IMR-90 (cell line): ENCODE results near the gene PTX4. TPM values are rescaled to one million over a fixed set of nuclear protein-coding genes. Genes with fewer than 3 reads are reported as not detected.
A peak's percentile ranks its signal among the peaks of the same experiment; 100 is the strongest.

ENCODE experiments used
- ATAC-seq: fragments of 200-7000 bp; cut with Tn5 transposase; 2 replicates; pipeline ENCODE4 v1.9.1; 2020; ENCODE audit warnings: low read depth, mild to moderate bottlenecking, moderate library complexity
- BruUV-seq: library from RNA; stranded (reverse); fragments of 400-500 nt; replicated peaks from 2 replicates; lab custom pipeline; 2021; lab: Mats Ljungman, UMichigan
- CTCF ChIA-PET: fragments of 300-600 bp; formaldehyde crosslinking; extraction: SDS; loops from one replicate; lab custom pipeline; 2021; ENCODE audit warnings: antibody characterized with exemption; lab: Yijun Ruan, JAX
- POLR2A ChIA-PET: fragments of 300-600 bp; sonication (Branson Sonifier 250); formaldehyde crosslinking; loops from one replicate; lab custom pipeline; 2022; ENCODE audit warnings: antibody characterized with exemption; ENCODE audit not compliant: unreplicated experiment; lab: Charles Lee
- DNase-seq: peaks from one replicate; pipeline ENCODE4 v3.0.0; 2013
- H2AFZ ChIP-seq: replicated peaks from 2 replicates; pipeline ENCODE3; 2013; ENCODE audit warnings: low read length, mild to moderate bottlenecking; ENCODE audit not compliant: poor library complexity
- H2AK5ac ChIP-seq: 2 replicates; pipeline ENCODE4 v1.6.1; 2013; ENCODE audit warnings: low read depth, low read length, inconsistent platforms
- H2AK9ac ChIP-seq: replicated peaks from 2 replicates; pipeline ENCODE3; 2013; ENCODE audit warnings: mild to moderate bottlenecking, low read depth, low read length, moderate library complexity; ENCODE audit not compliant: poor library complexity
- H2BK120ac ChIP-seq: 2 replicates; pipeline ENCODE4 v1.6.1; 2013; ENCODE audit warnings: low read depth, low read length, inconsistent platforms
- H2BK15ac ChIP-seq: 3 replicates; pipeline ENCODE4 v1.6.1; 2013; ENCODE audit warnings: low read depth, low read length, inconsistent platforms
- H2BK20ac ChIP-seq: 2 replicates; pipeline ENCODE4 v1.6.1; 2013; ENCODE audit warnings: low read depth, mild to moderate bottlenecking, inconsistent platforms, low read length, moderate library complexity
- H2BK5ac ChIP-seq: 2 replicates; pipeline ENCODE4 v1.6.1; 2013; ENCODE audit warnings: mild to moderate bottlenecking, low read depth, low read length, inconsistent platforms; ENCODE audit not compliant: poor library complexity, severe bottlenecking
- H3K14ac ChIP-seq: replicated peaks from 2 replicates; pipeline ENCODE4 v1.6.1; 2013; ENCODE audit warnings: low read depth, low read length, inconsistent platforms
- H3K18ac ChIP-seq: 2 replicates; pipeline ENCODE4 v1.6.1; 2013; ENCODE audit warnings: low read depth, low read length, control low read depth
- H3K23ac ChIP-seq: 2 replicates; pipeline ENCODE4 v1.6.1; 2013; ENCODE audit warnings: low read depth, low read length, inconsistent platforms
- H3K27ac ChIP-seq: 2 replicates; pipeline ENCODE4 v1.5.1; 2013; ENCODE audit warnings: mild to moderate bottlenecking, control low read depth, low read length; ENCODE audit not compliant: insufficient read depth
- H3K27me3 ChIP-seq: 2 replicates; pipeline ENCODE4 v1.6.1; 2013; ENCODE audit warnings: low read length; ENCODE audit not compliant: control insufficient read depth, insufficient read depth
- H3K36me3 ChIP-seq: 2 replicates; pipeline ENCODE4 v1.6.1; 2013; ENCODE audit warnings: low read length, mixed read lengths; ENCODE audit not compliant: control insufficient read depth, insufficient read depth
- H3K4ac ChIP-seq: 2 replicates; pipeline ENCODE4 v1.6.1; 2013; ENCODE audit warnings: low read depth, low read length, inconsistent platforms
- H3K4me1 ChIP-seq: 2 replicates; pipeline ENCODE4 v1.6.1; 2013; ENCODE audit warnings: low read length, mixed read lengths; ENCODE audit not compliant: control insufficient read depth, insufficient read depth
- H3K4me2 ChIP-seq: 2 replicates; pipeline ENCODE4 v1.6.1; 2013; ENCODE audit warnings: low read depth, mild to moderate bottlenecking, control low read depth, low read length, moderate library complexity
- H3K4me3 ChIP-seq: 2 replicates; pipeline ENCODE4 v1.5.1; 2013; ENCODE audit warnings: low read depth, mild to moderate bottlenecking, control low read depth, low read length, moderate library complexity; ENCODE audit not compliant: insufficient read depth
- H3K56ac ChIP-seq: 2 replicates; pipeline ENCODE4 v1.6.1; 2013; ENCODE audit warnings: low read length, inconsistent platforms; ENCODE audit not compliant: insufficient read depth; ENCODE audit errors: extremely low read depth
- H3K79me1 ChIP-seq, 2 experiments: 2 replicates each; pipeline ENCODE4 v1.6.1; 2013; ENCODE audit warnings: low read length in 2 of 2, inconsistent platforms in 1 of 2, low read depth in 1 of 2
- H3K9ac ChIP-seq: 2 replicates; pipeline ENCODE4 v1.6.1; 2013; ENCODE audit warnings: low read depth, low read length, control low read depth
- H3K9me1 ChIP-seq: 2 replicates; pipeline ENCODE4 v1.6.1; 2013; ENCODE audit warnings: low read length, inconsistent platforms; ENCODE audit not compliant: insufficient read depth
- H3K9me3 ChIP-seq: 2 replicates; pipeline ENCODE4 v1.6.1; 2013; ENCODE audit warnings: low read length; ENCODE audit not compliant: control insufficient read depth, insufficient read depth
- H4K20me1 ChIP-seq: 2 replicates; pipeline ENCODE4 v1.6.1; 2013; ENCODE audit warnings: low read length, inconsistent platforms; ENCODE audit not compliant: insufficient read depth
- H4K5ac ChIP-seq: 2 replicates; pipeline ENCODE4 v1.6.1; 2013; ENCODE audit warnings: mild to moderate bottlenecking, low read depth, low read length, control low read depth
- H4K8ac ChIP-seq, 2 experiments: 2 replicates each; pipeline ENCODE4 v1.6.1; 2013; ENCODE audit warnings: low read depth in 2 of 2, low read length in 2 of 2, control low read depth in 1 of 2, inconsistent platforms in 1 of 2
- H4K91ac ChIP-seq: 2 replicates; pipeline ENCODE4 v1.6.1; 2013; ENCODE audit warnings: low read depth, low read length, inconsistent platforms; ENCODE audit not compliant: insufficient read depth
- CEBPB ChIP-seq: IDR thresholded peaks from 2 replicates; pipeline ENCODE4 v1.6.1; 2012; ENCODE audit warnings: low read depth, low read length, improper control_type of control experiment
- CHD1 ChIP-seq: IDR thresholded peaks from 2 replicates; pipeline ENCODE4 v1.6.1; 2012; ENCODE audit warnings: low read depth, low read length, improper control_type of control experiment
- MAFK ChIP-seq: IDR thresholded peaks from 2 replicates; pipeline ENCODE4 v1.6.1; 2012; ENCODE audit warnings: low read depth, low read length, improper control_type of control experiment
- MAZ ChIP-seq: IDR thresholded peaks from 2 replicates; pipeline ENCODE4 v1.6.1; 2012; ENCODE audit warnings: low read depth, mild to moderate bottlenecking, low read length, improper control_type of control experiment, moderate library complexity, borderline replicate concordance
- NFE2L2 ChIP-seq: fragments of 150-350 bp; IDR thresholded peaks from 2 replicates; pipeline ENCODE4 v1.6.1; 2016; ENCODE audit warnings: low read depth, mild to moderate bottlenecking, low read length
- POLR2A ChIP-seq: IDR thresholded peaks from 2 replicates; pipeline ENCODE4 v1.6.1; 2012; ENCODE audit warnings: mild to moderate bottlenecking, low read depth, low read length
- RCOR1 ChIP-seq: IDR thresholded peaks from 2 replicates; pipeline ENCODE4 v1.6.1; 2012; ENCODE audit warnings: mild to moderate bottlenecking, low read length, improper control_type of control experiment; ENCODE audit not compliant: insufficient replicate concordance
- WGBS, 2 experiments: methylation state at CpG; one replicate each; pipeline versions ENCODE4 v1.1.5 to v1.1.7; 2013; ENCODE audit warnings: missing lambda C conversion rate in 2 of 2; ENCODE audit not compliant: insufficient read length in 1 of 2; ENCODE audit errors: extremely low coverage in 2 of 2; 5-methylcytosine and 5-hydroxymethylcytosine counted together
- dilution Hi-C: fragments of 300-500 bp; cut with HindIII; formaldehyde crosslinking; loops from one replicate; pipeline ENCODE4 v1.14.3; 2018; ENCODE audit warnings: low sequenced_read_pairs; ENCODE audit not compliant: unreplicated experiment
- in situ Hi-C: fragments of 300-500 bp; cut with MboI; formaldehyde crosslinking; loops from 3 replicates; pipeline ENCODE4 v1.14.3; 2019; ENCODE audit warnings: low sequenced_read_pairs, inconsistent platforms, mixed read lengths
- intact Hi-C: fragments of 100-400 bp; cut with micrococcal nuclease; formaldehyde crosslinking; loops from 2 replicates; pipeline ENCODE4 v1.10.0; 2022
- polyA plus RNA-seq, 3 experiments: library from polyadenylated mRNA; depleted of rRNA; stranded (reverse); fragments of >200 nt; gene quantifications; 2 replicates each; pipeline ENCODE4 v1.2.3, GENCODE V29; 2012; ENCODE audit warnings: low replicate concordance in 1 of 3
- total RNA-seq: library from RNA; depleted of rRNA; stranded (reverse); fragments of >200 nt; gene quantifications from 2 replicates; pipeline ENCODE4 v1.2.3, GENCODE V29; 2012
- TF ChIP-seq, protein P1 (sequence below): fragments of 150-350 bp; IDR thresholded peaks from 2 replicates; pipeline ENCODE4 v1.6.1; 2016; ENCODE audit warnings: low read depth, mild to moderate bottlenecking, low read length, moderate library complexity, borderline replicate concordance
- TF ChIP-seq, protein P2 (sequence below): conservative IDR thresholded peaks from 2 replicates; pipeline ENCODE4 v1.5.1; 2012; ENCODE audit warnings: mild to moderate bottlenecking, low read depth, low read length, improper control_type of control experiment

PTX4 gene
- total and polyA plus RNA-seq, 2 of the 4 experiments (the other 2 are of a cell fraction) = 0.07 TPM; not detected in 1

DNA sequence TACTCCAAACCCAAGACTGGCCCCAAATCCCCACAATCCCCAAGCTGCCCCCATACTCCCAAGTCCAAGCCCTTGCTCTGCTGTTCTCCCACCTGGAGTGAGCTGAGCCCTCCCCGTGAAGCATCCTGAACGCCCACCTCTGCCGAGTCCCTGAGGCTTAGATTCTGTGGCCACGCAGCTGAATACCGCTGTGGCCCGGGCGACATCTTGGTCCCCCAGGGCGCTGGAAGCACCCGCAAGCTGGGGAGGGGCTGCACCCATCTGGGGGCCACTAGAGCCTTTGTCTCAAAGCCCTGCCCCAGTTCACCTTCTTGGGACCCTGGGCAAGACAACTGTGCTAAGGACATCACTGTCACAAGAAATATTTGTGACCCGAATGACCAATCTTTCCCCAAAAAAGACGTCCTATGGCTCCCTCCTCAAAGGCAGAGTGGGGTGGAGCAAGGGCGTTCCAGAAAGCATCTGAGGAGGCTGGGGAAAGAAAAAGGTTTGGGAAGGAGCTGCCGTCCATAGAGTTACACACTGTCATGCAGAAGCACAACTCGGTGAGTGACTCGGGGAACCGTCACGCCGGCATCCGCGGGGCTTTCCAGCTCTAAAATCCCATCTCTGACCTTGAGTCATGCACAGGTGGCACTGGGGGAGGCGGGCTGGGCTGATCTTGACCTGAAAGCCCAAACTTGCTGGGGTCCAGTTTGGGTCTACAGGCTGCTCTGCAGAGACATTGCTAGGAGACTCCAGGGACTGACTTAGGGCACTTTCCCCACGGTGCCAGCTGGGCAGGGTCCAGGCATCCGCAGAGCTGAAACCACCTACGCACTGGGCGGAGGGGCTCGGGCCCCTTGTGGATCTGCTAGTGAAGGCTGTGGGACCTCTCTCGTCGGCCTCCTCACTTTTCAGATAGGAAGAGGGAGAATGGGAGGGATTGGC is 6.6 kb downstream of the PTX4 start:
- H3K27ac ChIP-seq = no peak overlapping the region
- H2AK9ac ChIP-seq = peak overlapping the region; percentile 42
- H2BK120ac ChIP-seq = no peak overlapping the region
- H2AK5ac ChIP-seq = no peak overlapping the region
- no peak overlapping the region for H4K8ac ChIP-seq
- no peaks in the 10 kb centered on the region for H3K9me1 ChIP-seq
- no peaks in the 10 kb centered on the region for H3K36me3 ChIP-seq
- H4K5ac ChIP-seq = no peak overlapping the region
- H2BK15ac ChIP-seq = no peak overlapping the region
- DNase-seq (peak; percentile 44), ATAC-seq (no peak)
- H2BK5ac ChIP-seq = no peak overlapping the region
- dilution Hi-C loops (no loop called here), in situ Hi-C loops (no loop called here), intact Hi-C loops (no loop called here)
- H3K14ac ChIP-seq = no peak overlapping the region
- no peak overlapping the region for H3K23ac ChIP-seq
- H4K91ac ChIP-seq = no peak overlapping the region
- H3K4me1 ChIP-seq = no peaks in the 10 kb centered on the region
- no peak for TF ChIP-seq RCOR1
- TF ChIP-seq MAZ = no peak
- TF ChIP-seq, protein P1, sequence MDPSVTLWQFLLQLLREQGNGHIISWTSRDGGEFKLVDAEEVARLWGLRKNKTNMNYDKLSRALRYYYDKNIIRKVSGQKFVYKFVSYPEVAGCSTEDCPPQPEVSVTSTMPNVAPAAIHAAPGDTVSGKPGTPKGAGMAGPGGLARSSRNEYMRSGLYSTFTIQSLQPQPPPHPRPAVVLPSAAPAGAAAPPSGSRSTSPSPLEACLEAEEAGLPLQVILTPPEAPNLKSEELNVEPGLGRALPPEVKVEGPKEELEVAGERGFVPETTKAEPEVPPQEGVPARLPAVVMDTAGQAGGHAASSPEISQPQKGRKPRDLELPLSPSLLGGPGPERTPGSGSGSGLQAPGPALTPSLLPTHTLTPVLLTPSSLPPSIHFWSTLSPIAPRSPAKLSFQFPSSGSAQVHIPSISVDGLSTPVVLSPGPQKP = no peak
- TF ChIP-seq NFE2L2 = no peak
- no peak for TF ChIP-seq POLR2A
- no peak for TF ChIP-seq CHD1
- TF ChIP-seq CEBPB = no peak
- no peak for TF ChIP-seq MAFK
- TF ChIP-seq, protein P2, sequence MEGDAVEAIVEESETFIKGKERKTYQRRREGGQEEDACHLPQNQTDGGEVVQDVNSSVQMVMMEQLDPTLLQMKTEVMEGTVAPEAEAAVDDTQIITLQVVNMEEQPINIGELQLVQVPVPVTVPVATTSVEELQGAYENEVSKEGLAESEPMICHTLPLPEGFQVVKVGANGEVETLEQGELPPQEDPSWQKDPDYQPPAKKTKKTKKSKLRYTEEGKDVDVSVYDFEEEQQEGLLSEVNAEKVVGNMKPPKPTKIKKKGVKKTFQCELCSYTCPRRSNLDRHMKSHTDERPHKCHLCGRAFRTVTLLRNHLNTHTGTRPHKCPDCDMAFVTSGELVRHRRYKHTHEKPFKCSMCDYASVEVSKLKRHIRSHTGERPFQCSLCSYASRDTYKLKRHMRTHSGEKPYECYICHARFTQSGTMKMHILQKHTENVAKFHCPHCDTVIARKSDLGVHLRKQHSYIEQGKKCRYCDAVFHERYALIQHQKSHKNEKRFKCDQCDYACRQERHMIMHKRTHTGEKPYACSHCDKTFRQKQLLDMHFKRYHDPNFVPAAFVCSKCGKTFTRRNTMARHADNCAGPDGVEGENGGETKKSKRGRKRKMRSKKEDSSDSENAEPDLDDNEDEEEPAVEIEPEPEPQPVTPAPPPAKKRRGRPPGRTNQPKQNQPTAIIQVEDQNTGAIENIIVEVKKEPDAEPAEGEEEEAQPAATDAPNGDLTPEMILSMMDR = no peak
- WGBS, 2 experiments = 83% methylated on average over 10 of the region's 28 CpGs; no CpG with 5 or more reads in 1 of the 2 experiments
- peaks cover 4% of the 10 kb centered on the region; the same call in 1 of the 2 replicates for H3K27me3 ChIP-seq
- peaks cover 2% of the 10 kb centered on the region; the same call in 1 of the 2 replicates for H3K9me3 ChIP-seq
- no peak overlapping the region for H2BK20ac ChIP-seq
- no peaks in the 10 kb centered on the region for H3K79me1 ChIP-seq
- ChIA-PET CTCF (interaction anchor here (0.7 kb wide), 1 partner anchor 10 kb away, joined by 5 read pairs; no protein-coding TSS in a partner anchor), POLR2A (no interaction called here)
- no peak overlapping the region for H3K4ac ChIP-seq
- no peak overlapping the region for H3K56ac ChIP-seq
- H3K4me3 ChIP-seq = no peak overlapping the region
- no TSS peak for BruUV-seq
- H3K9ac ChIP-seq = no peak overlapping the region
- no peak overlapping the region for H3K18ac ChIP-seq
- H2AFZ ChIP-seq = peak overlapping the region; percentile 51
- H3K4me2 ChIP-seq = no peak overlapping the region
- no peaks in the 10 kb centered on the region for H4K20me1 ChIP-seq
